NCI-H2081 (cell line): ENCODE measurements around the gene SNAP23.
"Not testable (repeated sequence)": the region's sequence is repeated elsewhere in the genome, so short reads cannot be mapped to it uniquely, and the experiment has no call there.

Experiments used
- DNase-seq, 2 experiments: peaks; one replicate each; lab custom pipeline; 2025; lab: John Stamatoyannopoulos, UW

Gene SNAP23

DNA sequence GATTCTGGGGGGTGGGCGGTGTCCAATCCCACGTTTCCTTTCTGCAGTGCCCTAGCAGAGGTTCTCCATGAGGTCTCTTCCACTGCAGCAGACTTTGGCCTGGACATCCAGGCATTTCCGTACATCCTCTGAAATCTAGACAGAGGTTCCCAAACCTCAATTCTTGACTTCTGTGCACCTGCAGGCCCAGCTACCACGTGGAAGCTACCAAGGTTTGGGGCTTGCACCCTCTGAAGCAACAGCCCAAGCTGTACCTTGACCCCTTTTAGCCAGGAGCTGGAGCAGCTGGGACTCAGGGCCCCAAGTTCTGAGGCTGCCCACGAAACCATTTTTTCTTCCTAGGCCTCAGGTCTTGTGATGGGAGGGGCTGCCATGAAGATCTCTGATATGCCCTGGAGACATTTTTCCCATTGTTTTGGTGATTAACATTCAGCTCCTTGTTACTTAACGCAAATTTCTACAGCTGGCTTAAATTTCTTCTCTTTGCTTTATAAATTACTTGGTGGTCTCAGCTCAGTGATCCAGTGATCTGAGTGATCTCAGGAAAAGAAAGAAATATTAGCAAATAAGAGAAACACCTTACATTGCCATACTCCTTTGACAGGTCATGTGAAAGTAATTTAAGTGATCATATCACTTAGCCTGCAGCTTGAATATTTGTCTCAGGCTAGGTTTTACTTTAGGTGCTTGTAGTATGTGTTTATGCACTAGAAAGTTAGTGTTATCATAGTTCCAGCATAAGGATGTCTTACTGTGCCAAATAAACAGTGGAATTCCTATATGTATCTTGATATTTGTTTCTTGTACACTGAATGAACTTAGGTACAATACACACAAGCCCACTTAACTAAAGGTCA is 3.0 kb downstream of the SNAP23 start:
- DNase-seq = no peak

DNA sequence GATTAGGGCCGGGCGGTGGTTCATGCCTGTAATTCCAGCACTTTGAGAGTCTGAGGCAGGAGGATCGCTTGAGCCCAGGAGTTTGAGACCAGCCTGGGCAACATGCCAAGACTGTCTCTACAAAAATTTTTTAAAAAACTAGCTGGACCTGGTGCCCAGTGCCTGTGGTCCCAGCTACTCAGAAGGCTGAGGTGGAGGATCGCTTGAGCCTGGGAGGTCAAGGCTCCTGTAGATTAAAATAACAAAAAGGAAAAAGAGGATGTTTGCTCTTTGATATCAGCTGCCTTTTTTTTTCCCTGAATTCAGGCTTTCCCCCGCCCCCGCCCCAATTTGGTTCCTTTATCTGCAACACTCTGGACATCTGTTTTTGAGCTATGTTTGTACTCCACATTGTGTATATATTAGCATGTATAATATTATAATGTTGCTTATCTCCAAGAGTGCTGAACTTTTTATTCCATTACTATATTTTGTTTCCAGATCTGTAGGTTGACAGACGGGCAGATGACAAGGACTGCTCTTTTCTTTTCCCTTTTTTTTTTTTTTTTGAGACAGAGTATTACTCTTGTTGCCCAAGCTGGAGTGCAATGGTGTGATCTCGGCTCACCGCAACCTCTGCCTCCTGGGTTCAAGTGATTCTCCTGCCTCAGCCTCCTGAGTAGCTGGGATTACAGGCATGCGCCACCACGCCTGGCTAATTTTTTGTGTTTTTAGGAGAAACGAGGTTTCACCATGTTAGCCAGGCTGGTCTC is 4.6 kb downstream of the SNAP23 start:
- DNase-seq = no peak

DNA sequence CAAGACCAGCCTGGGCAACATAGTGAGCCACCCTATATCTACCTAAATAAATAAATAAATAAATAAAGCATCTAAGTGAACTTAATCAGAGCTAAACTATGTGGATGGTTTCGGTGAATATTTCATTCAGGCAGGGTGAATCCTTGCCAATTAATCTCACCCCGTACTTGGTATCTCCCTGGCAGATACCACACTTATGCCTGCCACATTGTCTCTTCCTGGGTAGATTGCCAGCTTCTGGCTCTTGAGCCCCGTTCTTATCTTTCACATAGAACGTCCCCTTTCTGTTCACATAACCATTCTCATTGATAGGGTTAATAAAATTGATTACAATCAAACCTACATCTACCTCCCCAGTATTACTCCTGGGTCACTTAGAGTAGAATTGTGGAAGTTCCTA is 7.0 kb downstream of the SNAP23 start:
- DNase-seq = no peak

DNA sequence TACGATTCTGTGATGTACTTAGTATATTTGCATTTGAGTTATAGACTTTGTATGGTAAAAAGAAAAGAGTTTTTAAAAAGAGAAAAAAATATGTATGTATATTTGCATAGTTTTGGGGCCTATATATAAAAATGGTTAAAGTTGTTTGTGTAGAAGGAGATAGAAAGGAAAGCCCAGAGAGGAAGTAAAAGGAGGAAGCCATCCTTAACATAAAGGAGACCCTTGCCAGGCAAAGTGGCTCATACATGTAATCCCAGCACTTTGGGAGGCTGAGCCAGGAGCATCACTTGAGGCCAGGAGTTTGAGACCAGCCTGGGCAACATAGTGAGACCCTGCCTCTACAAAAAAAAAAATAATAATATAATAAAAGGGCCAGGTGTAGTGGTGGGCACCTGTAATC is 8.4 kb downstream of the SNAP23 start:
- DNase-seq = no peak

DNA sequence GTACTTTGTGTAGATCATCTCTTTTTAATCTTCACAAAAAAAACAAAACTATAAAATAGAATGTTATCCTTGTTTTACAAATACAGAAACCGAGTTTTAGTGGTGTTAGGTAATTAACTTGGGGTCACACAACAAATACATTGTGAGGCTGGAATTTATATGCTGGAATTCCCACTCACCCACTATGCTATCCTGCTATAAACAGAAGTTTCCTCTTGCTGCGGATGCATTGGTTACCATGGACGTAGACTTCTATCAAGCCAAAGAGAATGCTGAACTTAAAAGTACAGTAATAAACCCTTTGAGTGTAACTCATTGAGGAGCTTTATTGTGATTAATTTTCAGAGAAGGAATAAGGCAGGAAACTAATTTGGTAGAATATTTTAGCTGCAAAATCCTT is 9.2 kb downstream of the SNAP23 start:
- DNase-seq = no peak

DNA sequence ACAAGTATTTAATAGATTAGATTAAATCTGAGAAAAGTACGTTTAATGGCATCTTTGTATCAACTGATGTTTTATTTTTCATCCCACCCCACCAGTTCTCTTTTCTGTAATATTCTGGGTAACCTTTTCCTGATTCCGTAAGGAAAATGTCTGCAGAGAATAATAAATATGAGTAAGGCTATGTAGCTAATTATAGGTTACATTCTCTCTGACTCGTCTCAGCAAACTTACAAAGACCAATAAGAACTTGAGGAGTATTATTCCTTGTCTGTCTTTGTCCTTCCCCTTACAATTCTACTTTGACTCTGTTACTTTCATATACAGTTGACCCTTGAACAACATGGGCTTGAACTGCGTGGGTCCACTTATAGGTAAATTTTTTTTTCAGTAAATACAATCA is 12.1 kb downstream of the SNAP23 start:
- no peak for DNase-seq

DNA sequence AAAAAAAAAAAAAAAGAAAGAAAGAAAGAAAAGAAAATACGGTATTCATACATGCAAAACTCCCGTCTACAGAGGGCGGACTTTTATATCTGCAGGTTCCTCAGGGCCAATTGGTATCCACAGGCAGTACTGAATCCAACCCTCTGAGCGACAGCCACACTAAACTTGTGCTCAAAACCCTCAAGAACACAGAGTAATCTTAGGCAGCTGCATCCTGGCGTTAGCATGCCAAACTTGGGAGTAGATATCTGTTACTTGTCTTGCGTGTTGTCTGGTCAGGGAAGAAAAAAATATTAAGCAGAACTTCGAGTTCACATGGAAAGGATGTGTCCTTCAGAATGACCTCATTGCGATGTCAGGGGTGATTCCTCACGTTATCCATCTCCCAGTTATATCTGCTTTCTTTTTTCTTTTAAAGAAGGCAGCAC is 12.8 kb downstream of the SNAP23 start:
- no peak for DNase-seq

DNA sequence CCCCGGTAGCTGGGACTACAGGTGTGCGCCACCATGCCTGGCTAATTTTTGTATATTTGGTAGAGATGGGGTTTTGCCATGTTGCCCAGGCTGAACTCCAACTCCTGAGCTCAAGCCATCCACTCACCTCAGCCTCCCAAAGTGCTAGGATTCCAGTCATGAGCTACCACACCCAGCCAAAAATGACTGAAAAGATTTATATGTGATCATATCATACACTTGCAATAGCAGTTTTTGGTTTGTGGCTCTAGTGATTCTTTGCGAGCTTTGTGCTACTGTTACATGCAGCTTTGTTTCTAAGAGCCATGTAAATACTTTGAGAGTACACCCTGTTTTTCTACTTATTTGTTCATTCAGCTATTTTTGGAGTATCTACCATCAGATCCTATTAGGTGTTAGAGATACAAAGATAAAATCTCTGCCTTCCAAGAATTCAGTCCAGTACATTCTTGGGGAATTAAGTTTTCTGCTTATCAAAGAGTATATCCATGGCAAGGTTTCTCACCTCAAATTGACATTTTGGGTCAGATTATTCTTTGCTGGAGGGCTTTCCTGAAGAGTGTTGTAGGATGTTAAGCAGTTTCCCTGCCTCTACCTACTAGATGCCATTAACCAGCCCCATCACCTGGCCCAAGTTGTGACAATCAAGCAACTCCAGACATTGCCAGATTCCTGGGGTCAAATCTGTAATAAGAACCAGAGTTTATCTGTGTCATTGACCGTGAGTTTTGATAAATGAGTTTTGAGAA is 15.0 kb downstream of the SNAP23 start:
- no peak for DNase-seq

DNA sequence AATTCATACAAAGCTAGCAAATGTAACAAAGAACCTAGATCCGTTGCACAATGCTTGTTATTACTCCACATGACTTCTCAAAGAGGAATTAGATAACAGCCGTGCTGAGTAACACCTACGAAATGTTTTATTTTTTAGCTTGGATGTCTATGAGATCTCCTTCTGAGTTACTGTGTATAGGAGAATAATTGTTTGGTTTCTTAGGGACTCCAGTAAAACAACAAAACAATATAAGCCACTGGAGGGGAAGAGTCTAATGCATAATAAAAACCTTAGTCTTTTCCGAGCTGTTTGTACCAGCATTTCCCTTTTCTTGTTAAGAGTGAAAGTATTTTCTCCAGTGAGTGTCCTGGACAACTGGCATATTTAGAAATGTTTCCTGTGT is 15.6 kb downstream of the SNAP23 start:
- no peak for DNase-seq

DNA sequence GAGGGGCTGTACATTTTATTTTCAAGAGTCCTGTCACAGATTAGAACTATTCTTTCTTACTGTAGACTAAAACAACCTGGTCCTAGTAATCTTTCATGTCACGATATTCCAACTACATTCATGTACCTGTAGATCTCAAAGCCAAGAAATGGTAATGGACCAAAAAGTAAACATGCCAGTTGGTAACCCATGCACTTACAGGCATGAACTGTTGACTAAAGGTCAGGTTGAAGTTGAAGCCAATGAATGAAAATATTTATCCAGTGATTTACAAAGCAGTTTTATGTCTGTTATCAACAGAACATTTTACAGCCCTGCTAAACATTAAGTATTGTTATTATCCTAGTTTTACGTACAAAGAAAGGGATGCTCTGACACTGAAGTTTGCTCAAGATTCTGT is 27.9 kb downstream of the SNAP23 start:
- DNase-seq = no peak

DNA sequence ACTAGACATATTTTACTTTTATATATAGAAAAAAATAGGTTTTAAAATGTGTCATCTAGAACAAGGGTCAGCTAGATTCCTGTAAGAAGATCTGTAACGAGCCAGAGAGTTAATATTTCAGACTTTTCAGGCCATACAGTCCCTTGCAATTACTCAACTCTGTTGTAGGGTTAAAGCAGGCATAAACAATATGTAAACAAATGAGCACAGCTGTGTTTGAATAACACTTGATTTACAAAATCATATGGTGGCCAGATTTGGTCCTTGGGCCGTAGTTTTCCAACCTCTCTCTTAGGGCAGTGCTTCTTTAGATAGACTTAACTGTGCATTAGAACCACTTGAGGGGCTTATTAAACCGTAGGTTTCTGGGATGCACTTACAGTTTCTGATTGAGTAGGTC is 33.5 kb downstream of the SNAP23 start:
- no peak for DNase-seq

DNA sequence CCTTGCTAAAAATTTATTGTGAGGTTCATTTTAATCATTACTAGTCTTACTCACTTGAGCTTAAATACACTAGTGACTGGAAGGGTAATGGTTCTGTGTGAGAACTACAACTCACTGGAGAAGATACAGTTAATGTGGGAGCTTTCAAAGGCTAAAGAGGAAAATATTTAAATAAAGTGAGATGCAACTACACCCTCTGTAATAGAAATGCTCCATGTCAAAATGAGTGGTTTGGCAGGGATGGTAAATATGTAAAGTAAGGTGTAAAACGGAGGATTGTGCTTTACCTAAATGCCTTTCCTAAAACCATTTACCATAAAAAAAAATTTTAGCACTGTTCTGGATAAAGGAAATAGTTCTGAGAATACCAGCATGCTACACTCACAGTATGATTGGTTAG is 37.8 kb downstream of the SNAP23 start:
- no peak for DNase-seq

DNA sequence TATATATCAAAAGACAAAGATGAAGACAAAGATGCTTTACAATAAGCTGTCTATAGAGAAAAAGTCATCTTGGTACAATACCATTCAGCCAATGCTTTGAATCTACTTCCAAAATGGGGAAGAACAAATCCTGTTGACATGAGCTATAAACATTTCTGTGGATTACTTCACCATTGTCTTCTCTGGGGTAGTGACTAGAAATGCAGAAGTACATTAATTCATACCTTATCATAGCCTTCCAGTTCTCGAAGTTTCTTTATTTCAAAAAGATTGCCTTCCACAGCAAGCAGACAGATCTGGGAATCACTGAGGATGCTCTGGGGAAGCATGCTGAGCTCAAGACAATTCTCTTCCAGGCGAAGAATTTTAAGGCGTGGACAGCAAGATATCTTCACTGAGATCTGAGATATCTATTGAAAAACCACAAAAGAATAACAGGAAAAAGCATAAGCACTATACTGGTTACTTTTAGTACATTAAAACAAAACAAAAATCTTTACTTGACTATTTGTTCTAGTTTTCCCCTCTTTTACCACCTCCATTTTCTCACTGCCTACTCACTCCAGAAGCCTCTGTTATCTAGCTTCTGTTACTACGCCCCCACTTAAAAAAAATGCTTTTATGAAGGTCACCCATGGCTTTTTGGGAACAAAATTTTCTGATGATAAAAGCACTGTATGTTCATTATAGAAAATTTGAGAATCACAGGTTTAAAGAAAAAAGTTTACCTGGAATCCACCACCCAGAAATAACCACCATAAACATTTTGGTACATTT is 49.6 kb downstream of the SNAP23 start:
- DNase-seq = no peak

DNA sequence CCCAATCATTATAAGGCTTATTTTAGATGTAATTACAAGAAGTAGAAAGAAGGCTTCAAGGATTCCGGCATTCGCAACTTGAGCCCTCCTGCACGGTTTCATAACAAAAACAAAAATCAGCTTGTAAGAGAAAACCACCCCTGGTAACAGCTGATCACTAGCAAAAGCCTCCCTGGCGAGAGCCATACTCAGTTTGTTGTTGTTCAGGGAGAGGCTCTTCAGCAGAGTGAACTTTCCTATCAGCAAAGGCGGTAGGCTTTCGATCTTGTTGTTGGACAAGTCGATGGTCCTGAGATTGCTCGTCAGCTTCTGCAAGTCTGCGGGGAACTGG is 52.4 kb downstream of the SNAP23 start:
- peak in 1 of 2 experiments; percentile 40 for DNase-seq

DNA sequence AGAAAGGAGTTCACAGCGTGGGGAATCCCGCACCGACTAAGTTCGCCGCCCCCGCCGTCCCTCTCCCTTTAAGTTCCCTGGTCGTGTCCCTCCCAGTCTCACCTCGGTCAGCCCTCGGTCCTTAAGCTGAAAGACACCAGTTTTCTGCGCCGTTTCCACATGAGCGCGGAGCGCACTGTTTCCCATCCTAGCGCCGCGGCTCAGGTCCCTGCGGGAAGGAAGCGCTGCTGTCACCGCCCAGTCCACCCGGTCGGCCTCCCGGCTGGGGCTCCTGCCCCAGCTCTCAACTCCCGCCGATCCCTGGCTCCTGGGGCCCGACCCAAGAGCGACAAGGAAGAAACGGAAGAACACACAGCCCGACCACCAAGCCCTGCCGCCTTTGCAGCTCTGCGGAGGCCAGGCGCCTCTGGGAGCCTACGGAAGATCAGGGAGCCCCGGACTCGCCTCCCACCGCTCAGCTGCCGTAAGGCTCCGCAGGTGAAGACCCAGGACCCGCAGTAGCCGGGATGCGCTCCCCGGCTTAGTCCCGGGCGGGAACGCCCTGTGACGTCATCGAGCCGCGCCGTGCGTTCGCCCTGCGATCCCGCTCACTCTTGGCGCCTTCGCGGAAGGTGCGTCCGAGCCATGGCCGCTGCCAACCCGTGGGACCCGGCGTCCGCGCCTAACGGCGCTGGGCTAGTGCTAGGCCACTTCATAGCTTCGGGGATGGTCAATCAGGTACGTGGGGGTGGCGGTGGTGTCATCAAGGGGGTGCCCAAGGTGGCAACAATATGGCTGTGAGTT is 53.0 kb downstream of the SNAP23 start, which contains the start of the genes HAUS2 and LRRC57:
HAUS2 (plus strand) TSS at position 590 of the 783 bp plus-strand sequence; CDS start at position 625, 35 bp downstream.
LRRC57 (minus strand) TSS at position 545 of the 783 bp plus-strand sequence; CDS start at position 186, 359 bp downstream.
- DNase-seq = peak; percentile 88 to 90

DNA sequence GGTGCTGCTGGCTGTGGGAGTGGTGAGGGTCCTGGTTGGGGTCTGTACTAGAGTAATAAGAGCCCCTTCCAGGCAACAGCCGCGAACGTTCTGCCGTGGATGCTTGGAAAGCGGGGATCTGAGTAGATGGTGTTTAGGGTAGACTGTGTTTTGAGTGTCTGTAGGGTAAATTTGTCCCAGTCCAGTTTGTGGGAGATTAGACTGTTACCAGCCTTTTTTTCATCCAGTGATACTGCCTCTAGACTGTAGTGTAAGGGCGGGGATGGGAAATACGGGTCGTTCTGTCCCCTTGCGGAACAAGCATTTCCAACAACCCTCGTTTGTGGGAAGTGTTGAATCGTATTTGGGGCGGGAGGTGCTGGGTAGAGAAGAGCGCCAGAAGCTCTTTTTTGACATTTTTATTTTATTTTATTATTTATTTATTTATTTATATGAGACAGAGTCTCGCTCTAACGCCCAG is 53.6 kb downstream of the SNAP23 start:
- peak; percentile 9 to 40 for DNase-seq

DNA sequence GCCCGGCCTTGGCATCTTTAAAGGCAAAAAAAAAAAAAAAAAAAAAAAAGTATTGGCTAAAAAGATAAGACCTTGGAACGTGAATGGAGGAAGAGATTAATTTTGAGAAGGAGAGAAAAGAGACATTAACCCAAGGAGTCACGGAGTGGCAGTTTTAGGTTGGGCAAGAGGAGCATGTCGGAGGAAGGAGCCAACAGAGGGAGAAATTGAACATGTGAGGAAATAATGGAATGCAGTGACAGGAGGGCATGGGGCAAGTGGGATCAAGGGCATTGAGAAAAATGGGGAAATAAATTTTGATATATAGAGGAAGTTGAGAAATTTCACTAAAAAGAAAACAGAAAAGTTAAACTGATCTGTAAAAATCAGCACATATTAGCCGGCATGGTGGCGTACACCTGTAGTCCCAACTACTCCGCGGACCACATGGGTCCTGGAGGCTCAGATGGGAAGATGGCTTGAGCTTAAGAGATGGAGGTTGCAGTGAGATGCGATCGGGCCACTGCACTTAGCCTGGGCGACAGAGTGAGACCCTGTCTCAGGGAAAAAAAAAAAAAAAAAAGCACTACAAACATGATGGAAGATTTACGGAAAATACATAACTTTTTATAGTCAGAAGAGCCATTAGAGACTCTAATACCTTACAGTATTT is 54.4 kb downstream of the SNAP23 start:
- DNase-seq = no peak

DNA sequence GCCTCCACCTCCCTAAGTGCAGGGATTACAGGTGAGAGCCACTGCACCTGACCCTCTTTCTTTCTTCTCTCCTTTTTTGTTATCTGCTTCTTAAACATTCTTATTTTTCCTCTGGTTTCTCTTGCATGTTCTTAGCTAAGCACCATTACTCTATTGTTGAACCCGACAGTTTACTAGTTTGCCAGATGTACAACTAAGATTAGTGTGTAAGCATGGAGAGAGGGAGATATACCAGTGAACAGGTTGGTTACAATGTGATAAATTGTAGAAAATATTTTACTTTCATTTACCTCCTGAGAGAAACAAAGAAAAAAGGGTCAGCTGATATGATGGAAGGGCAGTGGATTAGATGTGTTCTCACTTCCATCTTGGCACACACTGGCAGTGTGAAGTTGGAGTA is 58.1 kb downstream of the SNAP23 start:
- no peak for DNase-seq

DNA sequence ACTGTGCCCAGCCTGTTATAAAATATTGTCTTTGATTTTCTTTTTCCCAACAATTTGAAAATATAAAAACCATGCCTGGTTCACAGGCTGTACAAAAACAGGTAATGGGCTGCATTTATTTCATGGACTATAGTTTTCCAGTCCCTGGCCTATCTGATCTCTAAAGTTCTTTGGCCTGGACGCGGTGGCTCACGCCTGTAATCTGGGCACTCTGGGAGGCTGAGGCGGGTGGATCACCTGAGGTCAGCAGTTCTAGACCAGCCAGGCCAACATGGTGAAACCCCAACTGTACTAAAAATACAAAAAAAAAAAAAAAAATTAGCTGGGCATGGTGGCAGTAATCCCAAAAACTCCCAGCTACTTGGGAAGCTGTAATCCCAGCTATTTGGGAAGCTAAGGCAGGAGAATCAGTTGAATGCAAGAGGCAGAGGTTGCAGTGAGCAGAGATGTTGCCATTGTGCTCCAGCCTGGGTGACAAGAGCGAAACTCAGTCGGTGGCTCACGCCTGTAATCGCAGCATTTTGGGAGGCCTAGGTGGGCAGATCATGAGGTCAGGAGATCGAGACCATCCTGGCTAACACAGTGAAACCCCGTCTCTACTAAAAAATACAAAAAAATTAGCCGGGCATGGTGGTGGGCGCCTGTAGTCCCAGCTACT is 61.2 kb downstream of the SNAP23 start:
- DNase-seq = not testable (repeated sequence)

DNA sequence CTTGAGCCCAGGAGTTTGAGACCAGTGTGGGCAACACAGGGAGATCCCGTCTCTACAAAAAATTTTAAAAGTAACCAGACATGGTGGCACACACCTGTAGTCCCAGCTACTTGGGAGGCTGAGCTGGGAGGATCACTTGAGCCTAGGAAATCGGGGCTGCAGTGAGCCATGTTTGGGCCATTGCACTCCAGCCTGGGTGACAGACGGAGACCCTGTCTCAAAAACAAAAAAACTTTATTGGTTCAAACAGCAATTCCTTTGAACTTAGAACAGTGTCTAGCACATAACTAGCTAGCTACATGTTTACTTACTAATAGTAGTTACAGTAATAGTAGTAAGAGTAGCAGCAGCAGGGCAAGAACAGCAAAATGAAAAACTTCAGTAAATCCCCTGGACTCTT is 63.3 kb downstream of the SNAP23 start:
- no peak for DNase-seq
